Lung (tissue), 12 donors: ENCODE results near the gene PRPF8. TPM values are rescaled to one million over a fixed set of nuclear protein-coding genes. Genes with fewer than 3 reads are reported as not detected.

Experiments used
- ATAC-seq: fragments of 200-7000 bp; cut with Tn5 transposase; one replicate; pipeline ENCODE4 v1.9.1; 2020; ENCODE audit warnings: moderate number of reproducible peaks; ENCODE audit not compliant: insufficient read depth, low FRiP score
- DNase-seq, 3 donors: peaks; one replicate each; pipeline ENCODE4 v3.0.0-alpha.2; 2013 to 2017
- H3K27ac ChIP-seq, 2 donors: one replicate each; pipeline ENCODE4 v1.5.1; 2013; ENCODE audit warnings: mild to moderate bottlenecking in 2 of 2, moderate library complexity in 2 of 2, control low read depth in 1 of 2, inconsistent platforms in 1 of 2, low read depth in 1 of 2, low read length in 1 of 2
- H3K27me3 ChIP-seq, 3 donors: one replicate each; pipeline ENCODE4 v1.5.1; 2013; ENCODE audit warnings: low read length in 2 of 3; ENCODE audit not compliant: control insufficient read depth in 3 of 3, insufficient read depth in 3 of 3
- H3K36me3 ChIP-seq, 4 donors: one replicate each; pipeline ENCODE4 v1.5.1; 2013; ENCODE audit warnings: low read length in 4 of 4, mild to moderate bottlenecking in 1 of 4, moderate library complexity in 1 of 4; ENCODE audit not compliant: control insufficient read depth in 4 of 4, insufficient read depth in 4 of 4
- H3K4me1 ChIP-seq, 5 donors: one replicate each; pipeline ENCODE4 v1.5.1; 2013; ENCODE audit warnings: low read length in 5 of 5, mild to moderate bottlenecking in 2 of 5, moderate library complexity in 1 of 5; ENCODE audit not compliant: control insufficient read depth in 5 of 5, insufficient read depth in 5 of 5
- H3K4me3 ChIP-seq: one replicate; pipeline ENCODE4 v1.5.1; 2013; ENCODE audit warnings: mild to moderate bottlenecking, control low read depth, moderate library complexity
- H3K9ac ChIP-seq, 2 donors: one replicate each; pipeline ENCODE4 v1.5.1; 2013; ENCODE audit warnings: low read length in 2 of 2, control low read depth in 1 of 2; ENCODE audit not compliant: insufficient read depth in 1 of 2
- H3K9me3 ChIP-seq, 4 donors: one replicate each; pipeline ENCODE4 v1.5.1; 2013; ENCODE audit warnings: low read length in 3 of 4, mild to moderate bottlenecking in 1 of 4, moderate library complexity in 1 of 4; ENCODE audit not compliant: control insufficient read depth in 4 of 4, insufficient read depth in 3 of 4
- WGBS, 2 donors: extraction: QIAGEN DNeasy Blood & Tissue Kit; methylation state at CpG; one replicate each; pipeline ENCODE4 v1.1.7; 2013; 5-methylcytosine and 5-hydroxymethylcytosine counted together
- polyA plus RNA-seq, 2 donors: library from polyadenylated mRNA; stranded (reverse); fragments of 200-250 nt; gene quantifications; one replicate each; pipeline ENCODE4 v1.2.1, GENCODE V29; 2013
- total RNA-seq, 2 donors: library from RNA; depleted of rRNA in 1 of 2; stranded (reverse); fragments of >200 nt in 1 of 2; gene quantifications; one replicate each; pipeline ENCODE4 v1.2.1, GENCODE V29; 2014 to 2021
- TF ChIP-seq, protein P1 (sequence below): IDR thresholded peaks from 2 replicates; pipeline ENCODE4 v1.5.1; 2012; ENCODE audit warnings: mild to moderate bottlenecking; ENCODE audit errors: control extremely low read depth, extremely low read depth
- donor health status: control.
- donor health status: control.
- donor health status: Bipolar disorder and iron deficiency.
- donor health status: healthy.
- donor health status: DM: yes; HTN: yes; CAD: no.

PRPF8 gene
- total and polyA plus RNA-seq, 4 donors, result 97.2 to 277 (median 161) TPM

- TF ChIP-seq, protein P1, sequence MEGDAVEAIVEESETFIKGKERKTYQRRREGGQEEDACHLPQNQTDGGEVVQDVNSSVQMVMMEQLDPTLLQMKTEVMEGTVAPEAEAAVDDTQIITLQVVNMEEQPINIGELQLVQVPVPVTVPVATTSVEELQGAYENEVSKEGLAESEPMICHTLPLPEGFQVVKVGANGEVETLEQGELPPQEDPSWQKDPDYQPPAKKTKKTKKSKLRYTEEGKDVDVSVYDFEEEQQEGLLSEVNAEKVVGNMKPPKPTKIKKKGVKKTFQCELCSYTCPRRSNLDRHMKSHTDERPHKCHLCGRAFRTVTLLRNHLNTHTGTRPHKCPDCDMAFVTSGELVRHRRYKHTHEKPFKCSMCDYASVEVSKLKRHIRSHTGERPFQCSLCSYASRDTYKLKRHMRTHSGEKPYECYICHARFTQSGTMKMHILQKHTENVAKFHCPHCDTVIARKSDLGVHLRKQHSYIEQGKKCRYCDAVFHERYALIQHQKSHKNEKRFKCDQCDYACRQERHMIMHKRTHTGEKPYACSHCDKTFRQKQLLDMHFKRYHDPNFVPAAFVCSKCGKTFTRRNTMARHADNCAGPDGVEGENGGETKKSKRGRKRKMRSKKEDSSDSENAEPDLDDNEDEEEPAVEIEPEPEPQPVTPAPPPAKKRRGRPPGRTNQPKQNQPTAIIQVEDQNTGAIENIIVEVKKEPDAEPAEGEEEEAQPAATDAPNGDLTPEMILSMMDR, result no peak
- no peak for DNase-seq
- Histone ChIP-seq H3K4me1 (peaks cover 0 to 14% (median 5%) of the 10 kb centered on the region in 5 donors), H3K36me3 (peaks cover 11 to 23% (median 17%) of the 10 kb centered on the region in 4 donors), H3K9me3 (no peaks in the 10 kb centered on the region), H3K27ac (no peak overlapping the region), H3K9ac (no peak overlapping the region), H3K27me3 (no peaks in the 10 kb centered on the region), H3K4me3 (no peak overlapping the region)
- ATAC-seq, result no peak
- 89 to 94% methylated on average over 7 of the region's 7 CpGs for WGBS, 2 donors
Observed at GRCh38 chr17:1686086-1686485, 1.4 kb upstream of the PRPF8 start.

DNA sequence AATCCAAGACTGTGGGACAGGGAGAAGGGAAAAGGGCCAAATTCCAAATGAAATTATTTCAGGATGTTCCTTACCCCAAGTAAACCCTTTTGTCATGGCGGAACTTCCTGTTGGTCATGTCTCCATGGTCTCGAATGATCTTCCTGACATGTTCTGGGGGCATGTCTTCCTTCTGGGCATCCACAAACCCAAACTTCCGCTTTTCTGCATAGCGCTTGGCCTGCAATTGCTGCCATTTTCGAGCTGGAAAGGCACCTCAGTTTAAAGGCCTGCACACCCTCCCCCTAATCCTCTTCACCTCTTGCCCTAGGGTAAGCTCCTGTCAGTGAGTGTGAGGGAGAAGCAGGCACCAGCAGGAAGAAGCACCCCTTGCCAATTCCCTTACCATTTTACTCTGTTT is 1.2 kb downstream of the PRPF8 start:
- no peak for ATAC-seq
- TF ChIP-seq, protein P1, result no peak
- H3K36me3 ChIP-seq, result peaks cover 35 to 48% (median 40%) of the 10 kb centered on the region in 4 donors
- peak overlapping the region; percentile 79 to 88 for H3K9ac ChIP-seq
- H3K27me3 ChIP-seq, result no peaks in the 10 kb centered on the region
- H3K9me3 ChIP-seq, result no peaks in the 10 kb centered on the region
- H3K4me1 ChIP-seq, result peaks cover 0 to 14% (median 5%) of the 10 kb centered on the region in 5 donors
- H3K4me3 ChIP-seq, result peak overlapping the region; percentile 40
- WGBS, 2 donors, result 44 to 62% methylated on average over 5 of the region's 5 CpGs
- H3K27ac ChIP-seq, result no peak overlapping the region
- no peak for DNase-seq

GRCh38 chr17:1676401-1676800 is 8.3 kb downstream of the PRPF8 start:
- H3K36me3 ChIP-seq, result peaks cover 72 to 79% (median 78%) of the 10 kb centered on the region in 4 donors
- ATAC-seq (no peak), DNase-seq (no peak)
- H3K27ac ChIP-seq, result no peak overlapping the region
- 98% methylated on average over 13 of the region's 13 CpGs for WGBS, 2 donors
- H3K9ac ChIP-seq, result no peak overlapping the region
- no peaks in the 10 kb centered on the region for H3K27me3 ChIP-seq
- no peaks in the 10 kb centered on the region for H3K4me1 ChIP-seq
- TF ChIP-seq, protein P1, result no peak
- no peaks in the 10 kb centered on the region for H3K9me3 ChIP-seq
- H3K4me3 ChIP-seq, result no peak overlapping the region
